ENCODE measurements around the gene FAM98C. TPM values are rescaled to one million over a fixed set of nuclear protein-coding genes. Genes with fewer than 3 reads are reported as not detected.
A peak's percentile ranks its signal among the peaks of the same experiment; 100 is the strongest.

Gene FAM98C
- total and polyA plus RNA-seq, 9 donors = 7.8 to 23.7 (median 18.8) TPM

DNA sequence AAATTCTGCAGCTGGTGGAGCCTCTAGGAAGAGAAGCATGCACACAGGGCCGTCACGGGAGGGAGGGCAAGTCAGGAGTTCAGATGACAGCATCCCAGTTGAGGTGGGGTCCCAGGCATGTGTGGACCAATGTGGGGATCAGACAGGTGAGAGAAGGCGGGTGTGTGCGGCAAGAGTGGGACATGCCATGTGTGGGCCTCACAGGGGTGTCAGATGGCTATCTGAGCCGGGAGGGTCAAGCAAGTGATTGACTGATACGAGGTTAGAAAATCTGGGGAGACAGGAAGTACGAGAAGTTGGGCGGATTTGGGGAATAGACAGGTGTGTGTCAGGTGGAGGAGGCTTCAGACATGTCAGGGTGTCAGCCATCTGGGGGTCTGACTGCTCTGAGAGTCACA is 14.3 kb downstream of the FAM98C start:
- Histone ChIP-seq H3K27me3 (no peaks in the 10 kb centered on the region), H3K4me3 (no peak overlapping the region), H3K36me3 (no peaks in the 10 kb centered on the region), H3K9me3 (no peaks in the 10 kb centered on the region), H3K4me1 (ENCODE audit: insufficient read depth) (peaks cover 3% of the 10 kb centered on the region), H3K27ac (no peak overlapping the region)
- intact Hi-C loops (cut with DNase I) = no loop called here
- TF ChIP-seq EP300 (IDR thresholded peaks at IDR 0.05) (no peak), POLR2A (IDR thresholded peaks at IDR 0.05) (no peak), CTCF (IDR thresholded peaks at IDR 0.05) (no peak)
- no peak for DNase-seq
- WGBS, 3 donors = 73 to 76% (median 75%) methylated on average over 8 of the region's 8 CpGs

DNA sequence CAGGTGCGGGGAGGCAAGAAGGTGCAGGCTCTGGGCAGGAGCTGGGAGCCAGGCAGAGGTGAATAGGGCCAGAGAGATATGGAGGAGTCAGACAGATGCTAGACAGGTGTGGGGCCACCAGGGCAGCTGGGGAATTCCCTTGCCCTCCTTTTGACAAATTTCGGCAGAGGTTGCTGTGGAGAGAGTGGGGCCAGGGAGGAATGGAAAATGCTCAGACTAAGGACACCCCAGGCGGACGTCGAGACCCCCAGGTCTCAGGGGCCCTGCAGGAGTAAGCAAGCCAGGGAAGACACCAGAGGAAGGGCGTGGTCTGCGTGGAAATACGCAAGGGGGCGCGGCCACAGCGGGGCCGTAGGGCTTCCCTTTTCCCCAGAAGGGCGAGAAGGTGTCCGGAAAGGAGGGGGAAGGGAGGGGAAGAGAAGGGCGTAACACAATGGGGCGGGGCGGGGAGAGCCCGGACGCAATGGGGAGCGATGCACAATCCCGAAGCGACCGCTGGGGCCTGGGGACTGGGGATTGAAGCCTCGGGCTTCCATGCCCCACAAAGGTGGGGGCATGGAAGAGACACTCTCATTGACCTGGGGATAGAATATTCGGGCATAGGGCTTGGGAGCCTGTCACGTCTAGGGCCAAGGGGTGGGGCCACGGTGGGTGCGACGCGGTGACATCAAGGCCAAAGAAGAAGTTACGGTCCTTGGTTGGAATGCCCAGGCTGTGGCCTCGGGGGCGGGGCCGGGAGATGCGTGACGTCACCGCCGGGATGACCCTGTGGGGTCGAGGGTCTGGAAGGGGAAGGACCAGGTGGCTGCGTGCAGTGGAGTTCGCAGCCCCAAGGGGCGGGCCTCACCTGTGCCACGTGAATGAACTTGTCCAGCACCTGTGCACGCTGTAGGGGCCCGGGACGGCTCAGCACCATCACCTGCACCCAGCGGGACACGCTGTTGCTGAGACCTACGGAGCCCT is 14.9 kb downstream of the FAM98C start:
- no peak overlapping the region for H3K4me3 ChIP-seq
- peaks cover 3% of the 10 kb centered on the region for H3K4me1 ChIP-seq (ENCODE audit: insufficient read depth)
- H3K9me3 ChIP-seq = no peaks in the 10 kb centered on the region
- H3K36me3 ChIP-seq = no peaks in the 10 kb centered on the region
- 5 to 6% (median 6%) methylated on average over 49 of the region's 49 CpGs for WGBS, 3 donors
- no peak for TF ChIP-seq CTCF (IDR thresholded peaks at IDR 0.05)
- no peak for TF ChIP-seq POLR2A (IDR thresholded peaks at IDR 0.05)
- TF ChIP-seq EP300 (IDR thresholded peaks at IDR 0.05) = no peak
- intact Hi-C loops (cut with DNase I) = no loop called here
- peak in 2 of 5 donors; percentile 34 to 44 for DNase-seq
- H3K27ac ChIP-seq = no peak overlapping the region
- H3K27me3 ChIP-seq = no peaks in the 10 kb centered on the region

DNA sequence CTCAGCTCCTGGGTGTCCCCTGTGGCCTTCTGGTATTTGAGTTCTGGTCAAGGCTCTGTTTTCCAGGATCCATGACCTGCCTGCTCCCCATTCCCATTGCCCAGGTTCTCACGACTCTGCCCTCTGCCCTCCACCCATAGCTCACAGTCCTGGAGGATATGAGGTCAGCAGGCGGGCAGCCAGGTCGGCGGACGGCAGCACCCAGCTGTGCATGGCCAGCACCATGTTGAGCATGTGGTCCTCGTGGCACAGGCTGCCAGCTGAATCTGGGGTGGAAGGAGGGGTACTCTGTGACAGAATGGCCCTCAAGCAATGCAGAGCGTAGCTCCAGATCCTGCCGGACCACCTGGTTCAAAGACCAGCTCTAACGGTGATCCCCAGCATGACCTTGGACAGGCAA is 18.0 kb downstream of the FAM98C start:
- H3K27me3 ChIP-seq = no peaks in the 10 kb centered on the region
- H3K36me3 ChIP-seq = no peaks in the 10 kb centered on the region
- H3K27ac ChIP-seq = no peak overlapping the region
- no peak overlapping the region for H3K4me3 ChIP-seq
- intact Hi-C loops (cut with DNase I) = no loop called here
- H3K4me1 ChIP-seq (ENCODE audit: insufficient read depth) = peaks cover 3% of the 10 kb centered on the region
- WGBS, 3 donors = 78 to 83% (median 82%) methylated on average over 9 of the region's 9 CpGs
- no peaks in the 10 kb centered on the region for H3K9me3 ChIP-seq
- no peak for TF ChIP-seq EP300 (IDR thresholded peaks at IDR 0.05)
- no peak for TF ChIP-seq CTCF (IDR thresholded peaks at IDR 0.05)
- no peak for TF ChIP-seq POLR2A (IDR thresholded peaks at IDR 0.05)
- DNase-seq = no peak

GRCh38 chr19:38421856-38422255 is 19.0 kb downstream of the FAM98C start:
- WGBS, 3 donors = 65 to 67% (median 65%) methylated on average over 14 of the region's 14 CpGs
- no peaks in the 10 kb centered on the region for H3K36me3 ChIP-seq
- no peaks in the 10 kb centered on the region for H3K9me3 ChIP-seq

More at GRCh38 chr19:38421856-38422255, 19.0 kb downstream of the FAM98C start:
- Histone ChIP-seq H3K4me3 (no peak overlapping the region), H3K27me3 (no peaks in the 10 kb centered on the region), H3K27ac (no peak overlapping the region), H3K4me1 (ENCODE audit: insufficient read depth) (peaks cover 3% of the 10 kb centered on the region)
- intact Hi-C loops (cut with DNase I) = no loop called here
- no peak for DNase-seq
- no peak for TF ChIP-seq CTCF (IDR thresholded peaks at IDR 0.05)
- TF ChIP-seq EP300 (IDR thresholded peaks at IDR 0.05) = no peak
- no peak for TF ChIP-seq POLR2A (IDR thresholded peaks at IDR 0.05)
